Measurements from ENCODE around the gene CBX5. TPM values are rescaled to one million over a fixed set of nuclear protein-coding genes. Genes with fewer than 3 reads are reported as not detected.
A peak's percentile ranks its signal among the peaks of the same experiment; 100 is the strongest.

The CBX5 gene
- total RNA-seq, 1 donor from 2014 or later, result 111 TPM

GRCh38 chr12:54304187-54304810, 24.4 kb upstream of the CBX5 start:
- H3K36me3 Mint-ChIP-seq (ENCODE audit: low read depth, unreplicated experiment), result no peaks in the 10 kb centered on the region
- no peaks in the 10 kb centered on the region for H3K79me2 ChIP-seq (ENCODE audit: insufficient read depth, low read length)
- no peak for TF ChIP-seq EZH2 (IDR thresholded peaks at IDR 0.05; ENCODE audit: insufficient read depth, low read length)
- TF ChIP-seq, protein P1, sequence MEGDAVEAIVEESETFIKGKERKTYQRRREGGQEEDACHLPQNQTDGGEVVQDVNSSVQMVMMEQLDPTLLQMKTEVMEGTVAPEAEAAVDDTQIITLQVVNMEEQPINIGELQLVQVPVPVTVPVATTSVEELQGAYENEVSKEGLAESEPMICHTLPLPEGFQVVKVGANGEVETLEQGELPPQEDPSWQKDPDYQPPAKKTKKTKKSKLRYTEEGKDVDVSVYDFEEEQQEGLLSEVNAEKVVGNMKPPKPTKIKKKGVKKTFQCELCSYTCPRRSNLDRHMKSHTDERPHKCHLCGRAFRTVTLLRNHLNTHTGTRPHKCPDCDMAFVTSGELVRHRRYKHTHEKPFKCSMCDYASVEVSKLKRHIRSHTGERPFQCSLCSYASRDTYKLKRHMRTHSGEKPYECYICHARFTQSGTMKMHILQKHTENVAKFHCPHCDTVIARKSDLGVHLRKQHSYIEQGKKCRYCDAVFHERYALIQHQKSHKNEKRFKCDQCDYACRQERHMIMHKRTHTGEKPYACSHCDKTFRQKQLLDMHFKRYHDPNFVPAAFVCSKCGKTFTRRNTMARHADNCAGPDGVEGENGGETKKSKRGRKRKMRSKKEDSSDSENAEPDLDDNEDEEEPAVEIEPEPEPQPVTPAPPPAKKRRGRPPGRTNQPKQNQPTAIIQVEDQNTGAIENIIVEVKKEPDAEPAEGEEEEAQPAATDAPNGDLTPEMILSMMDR (IDR thresholded peaks at IDR 0.05; ENCODE audit: insufficient read depth, low read depth, low read length), result no peak
- DNase-seq (ENCODE audit: low read depth), result peak; percentile 49
- peaks cover 20% of the 10 kb centered on the region for H3K27me3 Mint-ChIP-seq (ENCODE audit: low read depth, unreplicated experiment)
- H3K4me2 ChIP-seq (ENCODE audit: low read length), result no peak overlapping the region
- no peak overlapping the region for H3K9ac ChIP-seq (ENCODE audit: low read length)
- peaks cover 9% of the 10 kb centered on the region for H3K4me1 ChIP-seq (ENCODE audit: insufficient read depth, low read length)
- no peaks in the 10 kb centered on the region for H3K9me3 ChIP-seq (ENCODE audit: insufficient read depth, low read depth, low read length)
- no peak overlapping the region for H3K4me3 Mint-ChIP-seq (ENCODE audit: unreplicated experiment)
- H3K4me3 ChIP-seq (ENCODE audit: insufficient read depth, low read depth, low read length), result no peak overlapping the region
- H3K27ac Mint-ChIP-seq (ENCODE audit: unreplicated experiment), result no peak overlapping the region
- H3K4me1 Mint-ChIP-seq (ENCODE audit: low read depth, unreplicated experiment), result peaks cover 14% of the 10 kb centered on the region
- no peak overlapping the region for H2AFZ ChIP-seq (ENCODE audit: low read depth, low read length)
- no peak overlapping the region for H3K27ac ChIP-seq (ENCODE audit: low read depth, low read length)
- H3K27me3 ChIP-seq (ENCODE audit: insufficient read depth, low read length), result peaks cover 36% of the 10 kb centered on the region
- H3K36me3 ChIP-seq (ENCODE audit: insufficient read depth, low read length), result no peaks in the 10 kb centered on the region
- no peak for FAIRE-seq
- H3K9me3 Mint-ChIP-seq (ENCODE audit: unreplicated experiment), result no peaks in the 10 kb centered on the region
- H4K20me1 ChIP-seq (ENCODE audit: insufficient read depth, low read length), result no peaks in the 10 kb centered on the region

- Mint-ChIP-seq H3K27me3 (ENCODE audit: low read depth, unreplicated experiment) (peaks cover 24% of the 10 kb centered on the region), H3K9me3 (ENCODE audit: unreplicated experiment) (no peaks in the 10 kb centered on the region), H3K27ac (ENCODE audit: unreplicated experiment) (no peak overlapping the region), H3K36me3 (ENCODE audit: low read depth, unreplicated experiment) (no peaks in the 10 kb centered on the region), H3K4me1 (ENCODE audit: low read depth, unreplicated experiment) (peaks cover 14% of the 10 kb centered on the region), H3K4me3 (ENCODE audit: unreplicated experiment) (no peak overlapping the region)
- H3K27me3 ChIP-seq (ENCODE audit: insufficient read depth, low read length), result peaks cover 42% of the 10 kb centered on the region
- FAIRE-seq, result no peak
- H3K9ac ChIP-seq (ENCODE audit: low read length), result no peak overlapping the region
- H3K4me3 ChIP-seq (ENCODE audit: insufficient read depth, low read depth, low read length), result no peak overlapping the region
- no peaks in the 10 kb centered on the region for H3K9me3 ChIP-seq (ENCODE audit: insufficient read depth, low read depth, low read length)
- H3K4me2 ChIP-seq (ENCODE audit: low read length), result no peak overlapping the region
- no peaks in the 10 kb centered on the region for H4K20me1 ChIP-seq (ENCODE audit: insufficient read depth, low read length)
- no peak for DNase-seq (ENCODE audit: low read depth)
- H3K27ac ChIP-seq (ENCODE audit: low read depth, low read length), result no peak overlapping the region
- H3K36me3 ChIP-seq (ENCODE audit: insufficient read depth, low read length), result no peaks in the 10 kb centered on the region
- H3K79me2 ChIP-seq (ENCODE audit: insufficient read depth, low read length), result no peaks in the 10 kb centered on the region
- H3K4me1 ChIP-seq (ENCODE audit: insufficient read depth, low read length), result peaks cover 9% of the 10 kb centered on the region
- H2AFZ ChIP-seq (ENCODE audit: low read depth, low read length), result no peak overlapping the region
- no peak for TF ChIP-seq EZH2 (IDR thresholded peaks at IDR 0.05; ENCODE audit: insufficient read depth, low read length)
- TF ChIP-seq, protein P1 (IDR thresholded peaks at IDR 0.05; ENCODE audit: insufficient read depth, low read depth, low read length), result no peak
These were observed 23.7 kb upstream of the CBX5 start for GRCh38 chr12:54303640-54304039.

DNA sequence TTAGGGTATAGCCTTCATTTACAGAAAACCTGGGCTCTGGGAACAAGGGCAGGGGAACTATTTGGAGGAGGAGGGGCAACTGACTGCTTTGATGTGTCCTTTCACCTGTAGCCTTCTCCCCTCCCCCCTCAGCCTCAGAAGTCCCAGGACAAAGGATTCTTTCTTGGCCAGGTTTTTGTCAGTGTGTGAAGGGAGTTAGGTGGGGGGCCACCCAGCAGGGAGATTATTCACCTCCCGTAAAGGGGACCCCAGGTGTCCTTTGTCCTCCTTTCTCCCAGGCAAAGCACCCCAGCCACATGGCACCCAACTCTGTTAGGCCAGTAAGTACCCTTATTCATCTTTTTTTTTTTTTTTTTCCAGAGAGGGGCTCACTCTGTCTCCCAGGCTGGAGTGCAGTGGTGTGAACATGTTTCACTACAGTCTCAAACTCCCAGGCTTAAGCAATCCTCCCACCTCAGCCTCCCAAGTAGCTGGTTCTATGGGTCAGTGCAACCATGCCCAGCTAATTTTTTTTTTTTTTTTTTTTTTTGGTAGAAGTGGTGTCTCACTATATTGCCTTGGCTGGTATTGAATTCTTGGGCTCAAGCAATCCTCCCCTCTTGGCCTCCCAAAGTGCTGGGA, 21.6 kb upstream of the CBX5 start:
- FAIRE-seq (no peak), DNase-seq (ENCODE audit: low read depth) (no peak)
- Histone ChIP-seq H3K27me3 (ENCODE audit: insufficient read depth, low read length) (peaks cover 43% of the 10 kb centered on the region), H3K4me2 (ENCODE audit: low read length) (peak overlapping the region; percentile 81), H2AFZ (ENCODE audit: low read depth, low read length) (peak overlapping the region; percentile 49), H3K27ac (ENCODE audit: low read depth, low read length) (no peak overlapping the region), H3K79me2 (ENCODE audit: insufficient read depth, low read length) (no peaks in the 10 kb centered on the region), H3K9me3 (ENCODE audit: insufficient read depth, low read depth, low read length) (no peaks in the 10 kb centered on the region), H3K4me1 (ENCODE audit: insufficient read depth, low read length) (peaks cover 9% of the 10 kb centered on the region), H3K9ac (ENCODE audit: low read length) (no peak overlapping the region), H4K20me1 (ENCODE audit: insufficient read depth, low read length) (no peaks in the 10 kb centered on the region), H3K36me3 (ENCODE audit: insufficient read depth, low read length) (no peaks in the 10 kb centered on the region), H3K4me3 (ENCODE audit: insufficient read depth, low read depth, low read length) (peak overlapping the region; percentile 25)
- TF ChIP-seq, protein P1 (IDR thresholded peaks at IDR 0.05; ENCODE audit: insufficient read depth, low read depth, low read length), result no peak
- no peak for TF ChIP-seq EZH2 (IDR thresholded peaks at IDR 0.05; ENCODE audit: insufficient read depth, low read length)
- H3K36me3 Mint-ChIP-seq (ENCODE audit: low read depth, unreplicated experiment), result no peaks in the 10 kb centered on the region
- no peak overlapping the region for H3K27ac Mint-ChIP-seq (ENCODE audit: unreplicated experiment)
- peaks cover 26% of the 10 kb centered on the region for H3K27me3 Mint-ChIP-seq (ENCODE audit: low read depth, unreplicated experiment)
- H3K4me1 Mint-ChIP-seq (ENCODE audit: low read depth, unreplicated experiment), result peaks cover 14% of the 10 kb centered on the region
- H3K9me3 Mint-ChIP-seq (ENCODE audit: unreplicated experiment), result no peaks in the 10 kb centered on the region
- no peak overlapping the region for H3K4me3 Mint-ChIP-seq (ENCODE audit: unreplicated experiment)

All from astrocyte (in vitro differentiated cells and primary cell).